Lower lobe of right lung (tissue), 2 donors: ENCODE measurements around the gene CDH8. TPM values are rescaled to one million over a fixed set of nuclear protein-coding genes. Genes with fewer than 3 reads are reported as not detected.

Experiments
- ATAC-seq, 2 donors: fragments of 200-7000 bp; cut with Tn5 transposase; one replicate each; pipeline ENCODE4 v1.9.1; 2020 to 2022; ENCODE audit warnings: mild to moderate bottlenecking in 2 of 2, moderate library complexity in 2 of 2
- DNase-seq: peaks from one replicate; pipeline ENCODE4 v3.0.0-alpha.2; 2020
- H3K27ac ChIP-seq: fragments of 200-600 bp; one replicate; pipeline ENCODE4 v1.8.0; 2022
- H3K27me3 ChIP-seq: fragments of 200-600 bp; one replicate; pipeline ENCODE4 v1.8.0; 2022; ENCODE audit warnings: low read depth
- H3K36me3 ChIP-seq: fragments of 200-600 bp; one replicate; pipeline ENCODE4 v1.8.0; 2022; ENCODE audit warnings: mild to moderate bottlenecking
- H3K4me1 ChIP-seq: fragments of 200-600 bp; one replicate; pipeline ENCODE4 v1.8.0; 2022
- H3K4me3 ChIP-seq: fragments of 200-600 bp; one replicate; pipeline ENCODE4 v1.8.0; 2022; ENCODE audit warnings: mild to moderate bottlenecking
- H3K9me3 ChIP-seq: fragments of 200-600 bp; one replicate; pipeline ENCODE4 v1.8.0; 2022
- intact Hi-C: fragments of 100-400 bp; cut with DNase I; formaldehyde crosslinking; loops from one replicate; pipeline ENCODE4 v1.11.0; 2022
- total RNA-seq: library from RNA; stranded (reverse); fragmentation: NEBNext Ultra II Directional; extraction: Animal tissue kit (Norgen Biotek cat#: 25700); gene quantifications from one replicate; pipeline ENCODE4 v1.2.1, GENCODE V29; 2021
- TF ChIP-seq, protein P1 (sequence below): fragments of 200-600 bp; IDR thresholded peaks from one replicate; pipeline ENCODE4 v1.8.0; 2022; ENCODE audit warnings: antibody characterized with exemption, mild to moderate bottlenecking
- donor health status: DM: no; HTN: yes; CAD: no; lungs with severe emphysema.

Gene CDH8
- total RNA-seq, 1 donor from 2014 or later: 0.71 TPM

DNA sequence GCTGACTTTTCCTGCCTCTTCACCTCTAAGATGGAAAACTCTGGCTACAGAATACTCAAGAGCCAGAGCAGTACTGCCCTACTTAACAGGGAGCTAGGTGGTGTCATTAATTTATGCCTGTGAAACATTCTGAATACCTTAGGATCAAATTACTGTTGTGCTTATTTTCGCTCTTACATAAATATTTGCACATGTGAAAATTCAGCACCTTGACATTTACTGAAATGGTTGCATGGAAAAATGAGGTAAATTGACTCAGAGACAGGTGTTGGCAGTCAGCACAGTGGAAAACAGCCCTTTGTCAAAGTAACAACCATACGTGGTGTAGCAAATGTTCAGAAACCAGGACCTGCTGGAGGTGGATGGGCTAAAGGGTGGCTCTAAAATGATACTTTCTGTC is 193.6 kb downstream of the CDH8 start:
- intact Hi-C loops: no loop called here
- Histone ChIP-seq H3K9me3 (no peaks in the 10 kb centered on the region), H3K27ac (no peak overlapping the region), H3K27me3 (no peaks in the 10 kb centered on the region), H3K36me3 (no peaks in the 10 kb centered on the region), H3K4me1 (no peaks in the 10 kb centered on the region), H3K4me3 (no peak overlapping the region)
- ATAC-seq: peak in 1 of 2 donors; percentile 27
- no peak for DNase-seq
- TF ChIP-seq, protein P1, sequence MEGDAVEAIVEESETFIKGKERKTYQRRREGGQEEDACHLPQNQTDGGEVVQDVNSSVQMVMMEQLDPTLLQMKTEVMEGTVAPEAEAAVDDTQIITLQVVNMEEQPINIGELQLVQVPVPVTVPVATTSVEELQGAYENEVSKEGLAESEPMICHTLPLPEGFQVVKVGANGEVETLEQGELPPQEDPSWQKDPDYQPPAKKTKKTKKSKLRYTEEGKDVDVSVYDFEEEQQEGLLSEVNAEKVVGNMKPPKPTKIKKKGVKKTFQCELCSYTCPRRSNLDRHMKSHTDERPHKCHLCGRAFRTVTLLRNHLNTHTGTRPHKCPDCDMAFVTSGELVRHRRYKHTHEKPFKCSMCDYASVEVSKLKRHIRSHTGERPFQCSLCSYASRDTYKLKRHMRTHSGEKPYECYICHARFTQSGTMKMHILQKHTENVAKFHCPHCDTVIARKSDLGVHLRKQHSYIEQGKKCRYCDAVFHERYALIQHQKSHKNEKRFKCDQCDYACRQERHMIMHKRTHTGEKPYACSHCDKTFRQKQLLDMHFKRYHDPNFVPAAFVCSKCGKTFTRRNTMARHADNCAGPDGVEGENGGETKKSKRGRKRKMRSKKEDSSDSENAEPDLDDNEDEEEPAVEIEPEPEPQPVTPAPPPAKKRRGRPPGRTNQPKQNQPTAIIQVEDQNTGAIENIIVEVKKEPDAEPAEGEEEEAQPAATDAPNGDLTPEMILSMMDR: no peak

DNA sequence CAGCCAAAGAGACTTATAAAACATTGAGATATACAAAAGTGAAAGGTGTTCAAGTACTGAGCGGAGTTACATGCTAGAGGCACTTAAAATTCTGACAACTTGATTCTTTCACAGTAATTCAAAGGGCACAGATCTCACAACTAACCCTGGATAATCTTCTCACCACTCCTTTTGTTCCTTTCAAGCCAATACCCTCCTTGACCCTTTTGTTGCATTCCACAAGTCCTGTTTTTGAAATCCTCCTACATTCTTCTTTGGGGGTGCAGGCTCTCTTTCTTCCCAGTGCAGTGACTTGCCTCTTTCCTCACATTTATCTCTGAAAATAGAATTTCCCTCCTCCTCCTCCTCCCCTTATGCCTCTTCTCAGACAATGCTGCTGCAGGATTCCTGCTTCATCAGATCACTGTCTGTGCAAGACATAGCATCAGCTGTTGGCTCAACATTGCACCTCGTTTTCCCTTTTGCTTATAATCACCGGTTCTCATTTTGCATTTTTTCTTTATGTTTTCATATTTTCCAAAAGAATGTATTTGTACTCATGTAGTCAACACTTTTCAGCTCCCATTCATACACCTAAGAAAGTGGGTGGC is 199.3 kb downstream of the CDH8 start:
- TF ChIP-seq, protein P1: no peak
- no peak overlapping the region for H3K4me3 ChIP-seq
- no peaks in the 10 kb centered on the region for H3K36me3 ChIP-seq
- no peak for DNase-seq
- no peak for ATAC-seq
- no peak overlapping the region for H3K27ac ChIP-seq
- intact Hi-C loops: no loop called here
- H3K27me3 ChIP-seq: no peaks in the 10 kb centered on the region
- no peaks in the 10 kb centered on the region for H3K9me3 ChIP-seq
- no peaks in the 10 kb centered on the region for H3K4me1 ChIP-seq

DNA sequence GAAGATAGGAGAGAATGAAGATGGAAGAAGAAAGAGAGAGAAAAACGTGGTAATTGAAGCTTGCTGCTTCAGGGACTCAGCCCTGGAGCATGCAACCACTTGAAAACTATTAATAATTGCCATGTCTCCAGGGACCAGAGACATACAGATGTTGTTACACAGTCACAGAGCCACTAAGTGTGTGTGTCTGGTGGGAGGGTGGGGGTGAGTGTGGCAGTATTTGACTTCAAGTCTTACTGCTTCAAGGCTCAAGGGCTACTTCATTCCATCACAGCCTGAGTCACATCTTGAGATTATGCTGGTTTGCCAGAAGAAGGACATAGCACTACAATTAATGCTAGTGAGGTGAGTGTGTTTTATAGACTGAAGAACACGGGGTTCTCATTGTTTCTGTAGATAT is 202.2 kb downstream of the CDH8 start:
- no peaks in the 10 kb centered on the region for H3K4me1 ChIP-seq
- no peak for DNase-seq
- H3K36me3 ChIP-seq: no peaks in the 10 kb centered on the region
- no peak for ATAC-seq
- no peak overlapping the region for H3K27ac ChIP-seq
- intact Hi-C loops: no loop called here
- H3K4me3 ChIP-seq: no peak overlapping the region
- TF ChIP-seq, protein P1: no peak
- H3K27me3 ChIP-seq: no peaks in the 10 kb centered on the region
- no peaks in the 10 kb centered on the region for H3K9me3 ChIP-seq

DNA sequence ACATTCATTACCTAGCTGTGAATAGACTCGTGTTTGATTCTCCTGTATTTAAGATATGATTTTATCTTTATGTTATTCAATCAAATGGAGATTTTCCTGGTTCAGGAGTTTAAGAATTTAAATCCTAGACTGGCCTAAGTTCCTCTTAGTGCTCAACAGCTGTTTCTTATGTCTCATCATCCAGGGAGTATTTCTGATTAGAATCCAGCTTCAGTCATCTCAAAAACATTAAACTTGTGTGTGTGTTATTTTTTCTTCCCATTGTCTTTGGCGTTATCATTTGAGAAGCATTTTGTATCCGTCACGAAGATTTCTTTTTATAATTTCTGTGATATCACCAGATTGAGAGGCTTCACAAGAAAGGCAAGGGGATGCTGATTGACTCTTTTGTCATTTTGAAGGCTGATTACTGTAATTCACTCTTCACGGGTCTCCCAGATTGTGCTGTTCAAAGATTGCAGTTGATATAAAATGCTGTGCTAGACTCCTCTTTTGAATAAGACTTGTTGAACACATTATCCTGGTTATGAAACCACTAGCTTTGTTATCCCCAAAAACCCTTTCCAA is 204.8 kb downstream of the CDH8 start:
- TF ChIP-seq, protein P1: no peak
- Histone ChIP-seq H3K36me3 (no peaks in the 10 kb centered on the region), H3K9me3 (no peaks in the 10 kb centered on the region), H3K4me1 (no peaks in the 10 kb centered on the region), H3K4me3 (no peak overlapping the region), H3K27ac (no peak overlapping the region), H3K27me3 (no peaks in the 10 kb centered on the region)
- DNase-seq (no peak), ATAC-seq (no peak)
- intact Hi-C loops: no loop called here

DNA sequence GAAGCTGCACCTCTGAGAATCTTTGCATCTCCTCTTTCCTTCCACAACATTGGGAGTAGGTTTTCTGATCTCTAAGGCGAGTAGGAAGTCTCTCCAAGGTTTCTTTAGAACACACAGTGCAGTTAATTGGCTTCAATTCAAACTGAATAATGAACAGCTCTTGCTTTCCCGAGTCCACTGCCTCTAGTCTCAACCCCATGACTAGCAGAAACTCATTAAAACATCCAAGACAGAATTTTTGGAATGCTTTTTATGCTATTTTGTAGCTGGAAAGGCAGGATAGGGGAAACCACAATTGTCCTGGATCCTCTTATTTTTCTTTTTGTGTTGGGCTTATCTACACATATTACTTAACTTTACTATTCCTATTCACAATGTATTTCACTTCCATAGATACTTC is 206.6 kb downstream of the CDH8 start:
- Histone ChIP-seq H3K27me3 (no peaks in the 10 kb centered on the region), H3K9me3 (no peaks in the 10 kb centered on the region), H3K27ac (no peak overlapping the region), H3K4me3 (no peak overlapping the region), H3K36me3 (no peaks in the 10 kb centered on the region), H3K4me1 (no peaks in the 10 kb centered on the region)
- no peak for ATAC-seq
- intact Hi-C loops: no loop called here
- TF ChIP-seq, protein P1: no peak
- DNase-seq: no peak
